GM12874 (cell line): ENCODE measurements around the gene THBS3.

Experiments
- TF ChIP-seq, protein P1 (sequence below): IDR thresholded peaks from 2 replicates; pipeline ENCODE4 v1.5.1; 2011; ENCODE audit warnings: low read depth, mild to moderate bottlenecking, control low read depth, low read length, moderate library complexity; ENCODE audit not compliant: insufficient read depth

THBS3 gene

DNA sequence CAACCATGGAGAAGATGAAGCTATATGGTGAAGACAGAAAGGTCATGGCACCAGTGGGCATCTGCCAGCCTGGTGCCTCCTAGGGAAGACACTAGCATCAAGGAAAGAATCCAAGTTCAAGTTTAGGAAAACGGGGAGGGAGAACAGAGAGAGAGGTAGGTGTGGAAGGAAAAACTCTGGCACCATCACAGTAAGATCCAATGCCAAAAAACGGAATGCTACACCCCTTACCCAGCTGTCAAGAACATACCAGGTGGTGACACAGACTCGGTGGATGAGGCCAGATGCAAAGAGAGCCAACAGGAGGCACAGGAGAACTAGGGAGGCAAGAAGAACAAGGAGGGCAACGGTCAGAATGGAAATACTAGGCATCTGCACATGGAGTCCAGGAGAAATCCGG lies 38.2 kb downstream of the THBS3 start:
- TF ChIP-seq, protein P1, sequence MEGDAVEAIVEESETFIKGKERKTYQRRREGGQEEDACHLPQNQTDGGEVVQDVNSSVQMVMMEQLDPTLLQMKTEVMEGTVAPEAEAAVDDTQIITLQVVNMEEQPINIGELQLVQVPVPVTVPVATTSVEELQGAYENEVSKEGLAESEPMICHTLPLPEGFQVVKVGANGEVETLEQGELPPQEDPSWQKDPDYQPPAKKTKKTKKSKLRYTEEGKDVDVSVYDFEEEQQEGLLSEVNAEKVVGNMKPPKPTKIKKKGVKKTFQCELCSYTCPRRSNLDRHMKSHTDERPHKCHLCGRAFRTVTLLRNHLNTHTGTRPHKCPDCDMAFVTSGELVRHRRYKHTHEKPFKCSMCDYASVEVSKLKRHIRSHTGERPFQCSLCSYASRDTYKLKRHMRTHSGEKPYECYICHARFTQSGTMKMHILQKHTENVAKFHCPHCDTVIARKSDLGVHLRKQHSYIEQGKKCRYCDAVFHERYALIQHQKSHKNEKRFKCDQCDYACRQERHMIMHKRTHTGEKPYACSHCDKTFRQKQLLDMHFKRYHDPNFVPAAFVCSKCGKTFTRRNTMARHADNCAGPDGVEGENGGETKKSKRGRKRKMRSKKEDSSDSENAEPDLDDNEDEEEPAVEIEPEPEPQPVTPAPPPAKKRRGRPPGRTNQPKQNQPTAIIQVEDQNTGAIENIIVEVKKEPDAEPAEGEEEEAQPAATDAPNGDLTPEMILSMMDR = no peak

DNA sequence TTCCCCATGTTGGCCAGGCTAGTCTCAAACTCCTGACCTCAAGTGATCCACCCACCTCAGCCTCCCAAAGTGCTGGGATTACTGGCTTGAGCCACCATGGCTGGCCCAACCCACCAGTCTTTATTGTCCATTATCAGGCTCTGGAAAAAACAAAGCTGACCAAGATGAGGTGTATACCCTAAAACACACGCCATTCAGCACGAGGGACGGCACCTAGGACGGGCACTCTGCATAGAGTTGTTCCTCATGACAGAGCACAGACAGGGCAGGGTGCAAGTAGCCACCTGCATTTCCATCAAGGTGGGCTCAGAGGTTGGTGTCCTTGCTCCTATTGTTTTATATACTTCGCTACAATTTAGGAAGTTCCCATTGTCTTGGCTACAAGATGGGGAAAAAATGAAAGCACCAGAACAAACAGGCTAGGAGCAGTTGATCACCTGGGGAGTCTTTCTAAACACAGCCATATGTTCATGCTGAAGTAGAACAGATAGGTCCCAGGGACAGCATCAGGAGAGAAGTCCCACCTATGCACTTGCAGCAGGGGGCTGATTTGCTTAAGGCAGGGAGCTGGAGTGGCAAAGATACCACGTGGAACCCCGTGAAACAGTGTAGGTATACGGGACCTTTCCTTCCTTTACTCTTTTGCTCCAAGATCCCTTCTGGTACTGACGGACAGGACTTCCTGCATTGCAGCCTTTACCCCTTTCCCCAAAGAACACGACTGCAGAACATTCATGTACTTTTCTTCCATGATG lies 39.1 kb downstream of the THBS3 start:
- TF ChIP-seq, protein P1 = no peak

DNA sequence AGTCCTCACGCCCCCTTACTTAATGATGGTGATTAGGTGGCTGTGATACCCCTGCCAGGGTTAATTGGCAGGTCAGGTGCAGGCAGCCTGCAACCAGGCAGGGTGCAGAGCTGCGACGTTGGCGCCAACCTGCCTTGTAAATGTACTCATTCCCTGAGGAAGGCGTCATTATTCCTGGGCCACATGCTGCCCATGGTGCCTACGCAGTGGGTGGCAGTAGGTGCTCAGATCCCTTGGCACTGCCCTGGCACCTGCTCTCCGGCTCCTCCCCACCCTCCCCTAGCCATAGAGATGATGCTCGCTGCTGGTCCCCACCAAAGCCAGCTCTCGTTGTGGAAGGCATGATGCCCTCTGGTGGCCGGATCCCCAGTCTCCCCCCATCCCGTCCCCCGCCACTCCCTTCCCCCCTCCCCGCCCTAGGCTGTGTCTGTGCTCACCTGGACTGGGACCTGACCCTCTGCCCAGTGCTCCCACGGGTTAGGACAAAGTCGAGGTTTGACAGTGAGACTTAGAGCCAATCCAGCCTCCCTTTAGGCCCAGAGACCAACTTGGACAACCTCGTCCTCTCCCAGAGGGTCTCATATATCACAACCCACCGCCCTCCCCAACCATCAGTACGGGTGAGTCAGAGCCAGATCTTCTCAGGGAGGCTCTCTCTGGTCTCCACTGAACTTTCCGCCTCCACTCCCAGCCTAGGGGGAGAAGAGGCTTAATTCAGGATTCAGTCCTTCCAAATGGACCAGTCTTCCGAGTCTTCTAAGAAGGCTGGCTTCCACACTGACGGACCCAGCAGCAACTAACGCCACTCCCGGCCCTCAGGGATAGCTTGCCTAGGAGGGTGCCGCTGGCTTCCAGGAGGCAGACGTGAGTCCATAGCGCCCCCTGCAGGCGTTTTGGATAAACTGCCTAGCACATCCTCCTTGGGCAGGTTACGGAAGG lies 40.3 kb downstream of the THBS3 start:
- TF ChIP-seq, protein P1 = peak; percentile 87

DNA sequence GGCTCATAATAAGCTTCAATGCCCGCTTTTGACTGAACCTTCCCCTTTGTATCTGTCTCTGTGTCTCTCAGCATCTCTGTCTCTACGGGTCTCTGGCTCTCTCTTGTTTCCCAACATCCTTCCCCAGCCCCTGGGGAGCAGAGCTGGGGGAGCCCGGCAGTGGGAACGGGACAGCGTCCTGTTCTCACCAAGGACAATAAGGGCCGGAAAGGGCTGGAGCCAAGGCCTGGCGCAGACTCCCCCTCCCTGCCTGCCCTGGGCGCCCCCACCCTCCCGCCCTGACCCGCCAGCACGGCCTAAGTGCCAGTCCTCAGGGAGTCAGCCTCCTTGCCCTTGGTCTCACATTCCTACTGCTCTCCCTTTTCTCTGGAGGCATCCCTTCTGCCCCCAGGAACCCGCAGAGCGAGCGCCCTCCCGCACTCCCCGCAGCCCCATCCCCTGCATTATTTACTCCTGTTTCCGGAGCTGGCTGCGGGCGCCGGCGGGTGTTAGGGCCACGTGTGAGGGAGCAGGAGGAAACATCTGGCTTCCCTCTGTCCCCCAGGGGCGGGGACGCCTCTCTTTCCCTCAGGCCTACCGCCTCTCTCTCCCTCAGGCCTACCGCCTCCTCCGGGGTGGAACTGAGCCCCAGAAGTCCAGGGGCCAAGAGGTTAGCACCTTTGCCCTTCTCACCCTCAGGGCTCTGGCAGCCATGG lies 41.1 kb downstream of the THBS3 start:
- TF ChIP-seq, protein P1 = no peak

DNA sequence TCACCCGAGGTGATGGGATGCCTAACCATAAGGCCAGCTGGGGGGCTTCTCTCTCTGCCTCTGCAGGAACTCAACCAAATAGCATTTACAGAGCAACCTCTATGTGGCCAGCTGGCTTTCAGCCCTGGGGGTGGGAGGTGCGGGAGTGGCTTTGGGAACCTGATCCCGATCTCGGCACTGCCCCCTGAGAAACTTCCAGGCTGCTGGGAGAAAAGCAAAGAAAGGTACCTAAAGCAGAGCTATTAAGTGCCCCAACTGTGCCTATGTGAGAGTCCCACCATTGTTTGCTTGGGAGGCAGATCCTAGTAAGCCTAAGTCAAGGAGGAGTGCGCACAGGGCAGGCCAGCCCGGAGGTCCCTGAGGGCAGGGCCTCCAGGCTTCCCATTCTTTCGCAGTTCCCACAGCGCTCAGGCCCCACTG lies 41.6 kb downstream of the THBS3 start:
- TF ChIP-seq, protein P1 = no peak

DNA sequence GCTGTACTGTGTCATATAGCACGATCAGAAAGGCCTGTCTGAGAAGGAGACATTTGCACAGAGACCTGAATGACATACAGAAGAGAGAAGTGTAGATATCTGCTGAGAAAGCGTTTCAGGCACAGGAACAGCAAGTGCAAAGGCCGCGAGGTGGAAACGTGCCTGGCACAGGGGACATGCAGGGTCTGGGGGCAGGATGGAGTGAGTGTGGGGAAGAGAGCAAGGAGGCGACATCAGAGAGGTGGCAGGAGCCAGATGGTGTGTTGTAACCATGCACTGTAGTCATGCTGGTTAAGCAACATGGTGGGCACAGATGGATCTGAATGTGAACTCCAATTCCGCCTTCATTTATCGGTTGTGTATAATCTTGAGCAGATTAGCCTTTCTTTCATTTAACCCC lies 47.6 kb downstream of the THBS3 start:
- TF ChIP-seq, protein P1 = no peak

DNA sequence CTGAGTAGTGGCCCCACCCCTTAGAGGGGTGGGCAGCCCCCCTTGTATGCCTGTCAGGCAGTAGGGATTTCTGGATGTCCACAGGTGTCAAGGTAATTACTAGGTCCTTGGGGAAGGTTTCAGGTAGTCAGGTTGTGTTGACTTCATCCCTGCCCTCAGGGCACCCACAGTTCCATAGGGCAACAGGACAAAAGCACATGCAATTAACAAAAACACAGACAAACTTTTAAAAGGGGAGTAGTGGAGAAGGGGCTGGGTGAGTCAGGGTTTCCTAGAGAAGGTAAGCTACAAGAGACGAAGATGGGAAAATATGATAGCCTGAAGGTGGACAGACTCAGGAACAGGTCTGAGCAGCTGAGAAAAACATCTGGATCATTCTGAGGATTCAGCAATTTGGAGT lies 48.7 kb downstream of the THBS3 start:
- TF ChIP-seq, protein P1 = no peak
